ENCODE measurements around the gene OPCML. TPM values are rescaled to one million over a fixed set of nuclear protein-coding genes. Genes with fewer than 3 reads are reported as not detected.

OPCML gene
- polyA plus RNA-seq, 1 donor (not counting 4 experiments of a cell fraction or from before 2014, with no cell fraction given) = 0.04 TPM

GRCh38 chr11:132544007-132544406 lies 988.3 kb downstream of the OPCML start:
- DNase-seq (ENCODE audit: low read depth, low spot score) (no peak), FAIRE-seq (no peak)
- no peak overlapping the region for H2AFZ ChIP-seq (ENCODE audit: control insufficient read depth, low read length)
- H3K27me3 ChIP-seq (ENCODE audit: control insufficient read depth, extremely low read depth, insufficient read depth, low read length) = no peaks in the 10 kb centered on the region
- dilution Hi-C loops (cut with MboI; ENCODE audit: extremely low pct_ligation_motif_present, low sequenced_read_pairs) = no loop called here
- H3K27ac ChIP-seq (ENCODE audit: control insufficient read depth, insufficient read depth, low read length) = no peak overlapping the region
- no peak overlapping the region for H3K4me3 ChIP-seq (ENCODE audit: control insufficient read depth in 2 of 3, extremely low read depth in 1 of 3, insufficient read depth in 2 of 3, low read depth in 1 of 3, low read length in 3 of 3)
- H3K9ac ChIP-seq (ENCODE audit: control insufficient read depth, extremely low read depth, insufficient read depth, low read length) = no peak overlapping the region
- TF ChIP-seq EZH2 (IDR thresholded peaks at IDR 0.05; ENCODE audit: low read length) (no peak), CTCF (optimal IDR thresholded peaks at IDR 0.05 in 1 of 3, IDR thresholded peaks at IDR 0.05 in 1 of 3, conservative IDR thresholded peaks at IDR 0.05 in 1 of 3; ENCODE audit: extremely low read depth in 1 of 3, insufficient read depth in 2 of 3, low read length in 3 of 3) (no peak)
- no peak overlapping the region for H3K4me2 ChIP-seq (ENCODE audit: control insufficient read depth, extremely low read depth, insufficient read depth, low read depth, low read length)
- H4K20me1 ChIP-seq (ENCODE audit: control insufficient read depth, extremely low read depth, insufficient read depth, low read length) = no peaks in the 10 kb centered on the region
- no peaks in the 10 kb centered on the region for H3K4me1 ChIP-seq (ENCODE audit: control insufficient read depth, extremely low read depth, insufficient read depth, low read length)
- peaks cover 1% of the 10 kb centered on the region for H3K9me3 ChIP-seq (ENCODE audit: control insufficient read depth, low read depth, low read length)
- H3K9me1 ChIP-seq (ENCODE audit: control insufficient read depth, extremely low read depth, insufficient read depth, low read length) = no peaks in the 10 kb centered on the region
- no peaks in the 10 kb centered on the region for H3K79me2 ChIP-seq (ENCODE audit: control insufficient read depth, insufficient read depth, low read length)
- no peaks in the 10 kb centered on the region for H3K36me3 ChIP-seq (ENCODE audit: control insufficient read depth in 2 of 2, extremely low read depth in 1 of 2, insufficient read depth in 2 of 2, low read length in 2 of 2)

GRCh38 chr11:132541794-132542193 lies 990.5 kb downstream of the OPCML start:
- no peaks in the 10 kb centered on the region for H3K79me2 ChIP-seq (ENCODE audit: control insufficient read depth, insufficient read depth, low read length)
- H3K4me1 ChIP-seq (ENCODE audit: control insufficient read depth, extremely low read depth, insufficient read depth, low read length) = no peaks in the 10 kb centered on the region
- dilution Hi-C loops (cut with MboI; ENCODE audit: extremely low pct_ligation_motif_present, low sequenced_read_pairs) = no loop called here
- H2AFZ ChIP-seq (ENCODE audit: control insufficient read depth, low read length) = no peak overlapping the region
- FAIRE-seq (no peak), DNase-seq (ENCODE audit: low read depth, low spot score) (no peak)
- no peaks in the 10 kb centered on the region for H4K20me1 ChIP-seq (ENCODE audit: control insufficient read depth, extremely low read depth, insufficient read depth, low read length)
- no peaks in the 10 kb centered on the region for H3K9me1 ChIP-seq (ENCODE audit: control insufficient read depth, extremely low read depth, insufficient read depth, low read length)
- no peak overlapping the region for H3K4me2 ChIP-seq (ENCODE audit: control insufficient read depth, extremely low read depth, insufficient read depth, low read depth, low read length)
- peaks cover 1% of the 10 kb centered on the region for H3K9me3 ChIP-seq (ENCODE audit: control insufficient read depth, low read depth, low read length)
- no peak overlapping the region for H3K9ac ChIP-seq (ENCODE audit: control insufficient read depth, extremely low read depth, insufficient read depth, low read length)
- TF ChIP-seq CTCF (optimal IDR thresholded peaks at IDR 0.05 in 1 of 3, IDR thresholded peaks at IDR 0.05 in 1 of 3, conservative IDR thresholded peaks at IDR 0.05 in 1 of 3; ENCODE audit: extremely low read depth in 1 of 3, insufficient read depth in 2 of 3, low read length in 3 of 3) = no peak
- no peak for TF ChIP-seq EZH2 (IDR thresholded peaks at IDR 0.05; ENCODE audit: low read length)
- H3K36me3 ChIP-seq (ENCODE audit: control insufficient read depth in 2 of 2, extremely low read depth in 1 of 2, insufficient read depth in 2 of 2, low read length in 2 of 2) = no peaks in the 10 kb centered on the region
- H3K4me3 ChIP-seq (ENCODE audit: control insufficient read depth in 2 of 3, extremely low read depth in 1 of 3, insufficient read depth in 2 of 3, low read depth in 1 of 3, low read length in 3 of 3) = no peak overlapping the region
- no peak overlapping the region for H3K27ac ChIP-seq (ENCODE audit: control insufficient read depth, insufficient read depth, low read length)
- no peaks in the 10 kb centered on the region for H3K27me3 ChIP-seq (ENCODE audit: control insufficient read depth, extremely low read depth, insufficient read depth, low read length)

Data from keratinocyte (primary cell).